ENCODE data around the gene CAMK4. TPM values are rescaled to one million over a fixed set of nuclear protein-coding genes. Genes with fewer than 3 reads are reported as not detected.

Gene CAMK4
- total and polyA plus RNA-seq, 11 donors, result 0.02 to 3.7 (median 0.32) TPM; not detected in 3

DNA sequence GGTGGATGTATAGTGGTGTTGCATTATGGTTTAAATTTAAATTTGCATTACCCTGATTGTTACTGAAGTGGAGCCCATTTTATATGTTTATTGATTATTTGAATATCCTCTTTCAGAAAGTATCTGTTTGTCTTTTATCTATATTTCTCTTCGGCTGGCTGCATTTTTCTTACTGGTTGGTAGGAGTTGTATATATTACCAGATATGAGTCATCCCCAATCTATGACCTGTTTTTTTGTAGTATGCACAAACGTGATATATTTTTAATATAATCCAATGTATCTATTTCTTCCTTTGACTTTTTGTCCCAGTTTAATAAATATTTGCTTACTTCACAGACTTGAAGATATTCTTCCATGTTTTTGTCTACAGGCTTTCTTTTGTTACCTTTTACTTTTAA, 29.3 kb upstream of the CAMK4 start:
- H3K4me3 ChIP-seq, result no peak overlapping the region
- peaks cover 0 to 7% (median 0%) of the 10 kb centered on the region in 9 donors for H3K27me3 ChIP-seq
- H3K27ac ChIP-seq, result no peak overlapping the region
- no peaks in the 10 kb centered on the region for H3K4me1 ChIP-seq
- no peak for ATAC-seq
- intact Hi-C loops (cut with DNase I), result no loop called here
- no peaks in the 10 kb centered on the region for H3K9me3 ChIP-seq
- no peak for DNase-seq
- H3K36me3 ChIP-seq, result no peaks in the 10 kb centered on the region
- no peak for TF ChIP-seq POLR2A (IDR thresholded peaks at IDR 0.05)
- TF ChIP-seq, protein P1, sequence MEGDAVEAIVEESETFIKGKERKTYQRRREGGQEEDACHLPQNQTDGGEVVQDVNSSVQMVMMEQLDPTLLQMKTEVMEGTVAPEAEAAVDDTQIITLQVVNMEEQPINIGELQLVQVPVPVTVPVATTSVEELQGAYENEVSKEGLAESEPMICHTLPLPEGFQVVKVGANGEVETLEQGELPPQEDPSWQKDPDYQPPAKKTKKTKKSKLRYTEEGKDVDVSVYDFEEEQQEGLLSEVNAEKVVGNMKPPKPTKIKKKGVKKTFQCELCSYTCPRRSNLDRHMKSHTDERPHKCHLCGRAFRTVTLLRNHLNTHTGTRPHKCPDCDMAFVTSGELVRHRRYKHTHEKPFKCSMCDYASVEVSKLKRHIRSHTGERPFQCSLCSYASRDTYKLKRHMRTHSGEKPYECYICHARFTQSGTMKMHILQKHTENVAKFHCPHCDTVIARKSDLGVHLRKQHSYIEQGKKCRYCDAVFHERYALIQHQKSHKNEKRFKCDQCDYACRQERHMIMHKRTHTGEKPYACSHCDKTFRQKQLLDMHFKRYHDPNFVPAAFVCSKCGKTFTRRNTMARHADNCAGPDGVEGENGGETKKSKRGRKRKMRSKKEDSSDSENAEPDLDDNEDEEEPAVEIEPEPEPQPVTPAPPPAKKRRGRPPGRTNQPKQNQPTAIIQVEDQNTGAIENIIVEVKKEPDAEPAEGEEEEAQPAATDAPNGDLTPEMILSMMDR (IDR thresholded peaks at IDR 0.05), result no peak
- 72 to 78% (median 76%) methylated on average over 2 of the region's 2 CpGs for WGBS, 4 donors

DNA sequence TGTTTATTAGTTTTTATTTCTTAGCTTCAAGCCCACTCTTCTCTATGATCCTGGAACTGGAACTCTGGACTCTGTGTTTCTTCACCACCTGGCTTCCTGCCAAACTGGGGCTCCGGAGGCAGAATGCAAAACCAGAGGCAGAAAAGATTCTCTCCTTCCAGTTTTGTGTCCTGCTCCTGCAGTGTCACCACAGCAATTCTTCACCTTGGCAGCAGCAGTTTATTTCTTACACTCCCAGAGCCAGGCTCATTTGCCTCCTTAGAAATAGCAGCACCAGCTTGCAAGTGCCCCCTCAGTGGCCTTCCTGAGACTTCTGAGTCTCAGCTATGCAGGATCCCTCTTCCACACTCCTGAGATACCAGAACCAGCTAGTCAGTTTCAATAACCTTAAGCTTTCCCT, 26.7 kb upstream of the CAMK4 start:
- DNase-seq (no peak), ATAC-seq (no peak)
- H3K27me3 ChIP-seq, result peaks cover 0 to 7% (median 0%) of the 10 kb centered on the region in 9 donors
- TF ChIP-seq POLR2A (IDR thresholded peaks at IDR 0.05), result no peak
- TF ChIP-seq, protein P1 (IDR thresholded peaks at IDR 0.05), result no peak
- intact Hi-C loops (cut with DNase I), result no loop called here
- no peaks in the 10 kb centered on the region for H3K9me3 ChIP-seq
- no peak overlapping the region for H3K4me3 ChIP-seq
- WGBS, 4 donors, result 3 to 9% (median 9%) methylated on average over 1 of the region's 1 CpG
- H3K36me3 ChIP-seq, result no peaks in the 10 kb centered on the region
- H3K4me1 ChIP-seq, result no peaks in the 10 kb centered on the region
- H3K27ac ChIP-seq, result no peak overlapping the region

DNA sequence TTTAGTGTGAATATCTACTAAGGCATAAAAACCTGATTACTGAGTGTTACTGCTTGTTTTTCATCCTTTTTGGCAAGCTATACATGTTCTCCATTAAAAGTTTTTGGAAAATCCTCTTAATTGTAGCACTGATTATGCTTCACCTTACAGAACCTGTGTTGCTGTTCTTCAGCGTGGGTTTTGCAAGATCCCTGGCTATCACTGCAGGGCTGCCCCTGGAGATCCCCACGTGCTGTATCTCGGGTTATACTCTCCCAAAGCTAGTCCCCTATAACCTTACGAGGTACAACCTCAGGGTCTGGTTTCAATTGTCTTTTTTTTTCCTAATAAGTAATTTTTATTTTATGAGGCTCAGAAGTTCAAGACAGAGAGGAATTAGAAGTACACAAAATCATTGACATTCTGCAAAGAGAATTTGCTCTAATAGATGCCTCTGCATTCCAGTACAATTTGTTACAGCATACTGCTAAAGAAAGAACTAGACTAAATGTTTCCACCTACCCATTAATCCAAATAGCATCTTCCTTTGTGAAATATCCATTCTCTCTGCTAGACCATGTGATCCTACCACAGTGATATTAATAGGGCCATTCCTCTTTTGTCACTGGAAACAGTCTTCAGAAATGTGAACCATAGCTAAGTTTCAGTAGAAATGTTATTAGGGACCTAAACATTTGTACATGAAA, 25.8 kb upstream of the CAMK4 start:
- WGBS, 4 donors, result 72 to 80% (median 78%) methylated on average over 4 of the region's 4 CpGs
- H3K4me3 ChIP-seq, result no peak overlapping the region

DNA sequence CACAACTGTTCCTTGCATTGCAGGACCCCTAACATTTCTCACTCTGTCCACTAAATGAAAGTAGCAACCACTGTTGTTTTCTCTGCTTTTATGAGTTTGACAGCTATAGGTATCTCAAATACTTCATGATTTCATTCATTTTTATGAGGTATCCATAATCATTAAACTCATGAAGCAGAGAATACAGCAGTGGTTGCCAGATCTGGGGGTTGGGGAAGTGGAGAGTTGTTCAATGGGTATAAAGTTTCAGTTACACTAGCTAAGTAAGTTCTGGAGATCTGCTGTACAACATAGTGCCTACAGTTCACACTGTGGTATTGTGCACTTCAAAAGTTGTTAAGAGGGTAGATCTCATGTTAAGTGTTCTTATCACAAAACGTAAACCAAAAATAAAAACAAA, 23.4 kb upstream of the CAMK4 start:
- no peak for ATAC-seq
- Histone ChIP-seq H3K9me3 (no peaks in the 10 kb centered on the region), H3K4me1 (no peaks in the 10 kb centered on the region), H3K27ac (no peak overlapping the region), H3K4me3 (no peak overlapping the region), H3K36me3 (no peaks in the 10 kb centered on the region), H3K27me3 (peaks cover 0 to 7% (median 0%) of the 10 kb centered on the region in 9 donors)
- no peak for DNase-seq
- intact Hi-C loops (cut with DNase I), result no loop called here
- TF ChIP-seq POLR2A (IDR thresholded peaks at IDR 0.05), result no peak
- TF ChIP-seq, protein P1 (IDR thresholded peaks at IDR 0.05), result no peak
- 53 to 65% (median 55%) methylated on average over 1 of the region's 1 CpG for WGBS, 4 donors

More for the DNA sequence above, 25.8 kb upstream of the CAMK4 start:
- ATAC-seq (no peak), DNase-seq (no peak)
- H3K27ac ChIP-seq, result no peak overlapping the region
- intact Hi-C loops (cut with DNase I), result no loop called here
- H3K4me1 ChIP-seq, result no peaks in the 10 kb centered on the region
- no peaks in the 10 kb centered on the region for H3K9me3 ChIP-seq
- TF ChIP-seq, protein P1 (IDR thresholded peaks at IDR 0.05), result no peak
- no peaks in the 10 kb centered on the region for H3K36me3 ChIP-seq
- H3K27me3 ChIP-seq, result peaks cover 0 to 7% (median 0%) of the 10 kb centered on the region in 9 donors
